Epithelial cell of proximal tubule (primary cell): ENCODE results near the gene TRABD. TPM values are rescaled to one million over a fixed set of nuclear protein-coding genes. Genes with fewer than 3 reads are reported as not detected.

Source experiments
- DNase-seq: peaks from one replicate; pipeline ENCODE4 v3.0.0-alpha.2; 2011; ENCODE audit warnings: low read depth
- H3K4me3 ChIP-seq: 2 replicates; pipeline ENCODE4 v1.5.1; 2011; ENCODE audit warnings: low read depth, mild to moderate bottlenecking, low read length
- CTCF ChIP-seq: conservative IDR thresholded peaks from 2 replicates; pipeline ENCODE4 v1.5.1; 2012; ENCODE audit warnings: low read depth, mild to moderate bottlenecking, low read length
- total RNA-seq: library from RNA; depleted of rRNA; stranded (reverse); fragments of >200 nt; gene quantifications from 2 replicates; pipeline ENCODE4 v1.2.3, GENCODE V29; 2015

Gene TRABD
- total RNA-seq, 1 donor from 2014 or later: 55.5 TPM

GRCh38 chr22:50221410-50222300 is 35.9 kb downstream of the TRABD start:
- DNase-seq: no peak
- no peak overlapping the region for H3K4me3 ChIP-seq
- no peak for TF ChIP-seq CTCF

- H3K4me3 ChIP-seq: no peak overlapping the region
- TF ChIP-seq CTCF: no peak
- DNase-seq: no peak
These were observed 36.8 kb downstream of the TRABD start for GRCh38 chr22:50222508-50222907.

- TF ChIP-seq CTCF: no peak
- H3K4me3 ChIP-seq: no peak overlapping the region
- DNase-seq: no peak
These were observed 38.4 kb downstream of the TRABD start for GRCh38 chr22:50224071-50224470.

- H3K4me3 ChIP-seq: no peak overlapping the region
- DNase-seq: no peak
- TF ChIP-seq CTCF: no peak
These were observed 39.7 kb downstream of the TRABD start for GRCh38 chr22:50225200-50225969.

- no peak overlapping the region for H3K4me3 ChIP-seq
- TF ChIP-seq CTCF: no peak
- no peak for DNase-seq
These were observed 40.6 kb downstream of the TRABD start for GRCh38 chr22:50226063-50226874.

GRCh38 chr22:50226875-50227165 is 41.1 kb downstream of the TRABD start:
- no peak for TF ChIP-seq CTCF
- DNase-seq: no peak
- no peak overlapping the region for H3K4me3 ChIP-seq
